ENCODE measurements around the gene BEGAIN.

DNA sequence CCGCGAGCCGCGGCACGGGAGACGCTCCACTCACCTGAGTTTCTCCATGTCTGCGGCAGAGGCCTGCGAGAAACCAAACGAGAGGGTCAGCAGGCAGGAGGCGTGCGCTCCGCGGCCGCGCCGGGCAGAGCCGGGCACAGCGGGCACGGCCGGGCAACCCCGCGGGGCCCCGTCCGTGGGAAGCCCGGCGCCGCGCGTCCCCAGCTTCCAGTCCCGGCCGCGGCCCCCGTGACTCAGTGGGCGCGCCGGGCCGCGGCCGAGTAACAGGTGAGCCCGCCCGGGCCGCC, 19.4 kb downstream of the BEGAIN start:
- TF ChIP-seq, protein P1, sequence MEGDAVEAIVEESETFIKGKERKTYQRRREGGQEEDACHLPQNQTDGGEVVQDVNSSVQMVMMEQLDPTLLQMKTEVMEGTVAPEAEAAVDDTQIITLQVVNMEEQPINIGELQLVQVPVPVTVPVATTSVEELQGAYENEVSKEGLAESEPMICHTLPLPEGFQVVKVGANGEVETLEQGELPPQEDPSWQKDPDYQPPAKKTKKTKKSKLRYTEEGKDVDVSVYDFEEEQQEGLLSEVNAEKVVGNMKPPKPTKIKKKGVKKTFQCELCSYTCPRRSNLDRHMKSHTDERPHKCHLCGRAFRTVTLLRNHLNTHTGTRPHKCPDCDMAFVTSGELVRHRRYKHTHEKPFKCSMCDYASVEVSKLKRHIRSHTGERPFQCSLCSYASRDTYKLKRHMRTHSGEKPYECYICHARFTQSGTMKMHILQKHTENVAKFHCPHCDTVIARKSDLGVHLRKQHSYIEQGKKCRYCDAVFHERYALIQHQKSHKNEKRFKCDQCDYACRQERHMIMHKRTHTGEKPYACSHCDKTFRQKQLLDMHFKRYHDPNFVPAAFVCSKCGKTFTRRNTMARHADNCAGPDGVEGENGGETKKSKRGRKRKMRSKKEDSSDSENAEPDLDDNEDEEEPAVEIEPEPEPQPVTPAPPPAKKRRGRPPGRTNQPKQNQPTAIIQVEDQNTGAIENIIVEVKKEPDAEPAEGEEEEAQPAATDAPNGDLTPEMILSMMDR (IDR thresholded peaks at IDR 0.05), result no peak
- TF ChIP-seq, protein P2, sequence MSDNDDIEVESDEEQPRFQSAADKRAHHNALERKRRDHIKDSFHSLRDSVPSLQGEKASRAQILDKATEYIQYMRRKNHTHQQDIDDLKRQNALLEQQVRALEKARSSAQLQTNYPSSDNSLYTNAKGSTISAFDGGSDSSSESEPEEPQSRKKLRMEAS (IDR thresholded peaks at IDR 0.05), result no peak
- TF ChIP-seq CEBPB (IDR thresholded peaks at IDR 0.05), result no peak
- no peak for TF ChIP-seq MYC (IDR thresholded peaks at IDR 0.05; ENCODE audit: borderline replicate concordance, low read length)
- no peak for TF ChIP-seq GATA3 (IDR thresholded peaks at IDR 0.05; ENCODE audit: borderline replicate concordance)
- TF ChIP-seq RAD21 (conservative IDR thresholded peaks at IDR 0.05 in 1 of 2, IDR thresholded peaks at IDR 0.05 in 1 of 2), result no peak
- no peak for TF ChIP-seq CHD2 (IDR thresholded peaks at IDR 0.05; ENCODE audit: low read length, partially characterized antibody)
- TF ChIP-seq PHF8 (IDR thresholded peaks at IDR 0.05; ENCODE audit: borderline replicate concordance, low read depth), result no peak
- no peak for TF ChIP-seq POLR2AphosphoS2 (conservative IDR thresholded peaks at IDR 0.05; ENCODE audit: low read length)

All from A549 (cell line).